HCT116 (cell line): ENCODE data around the gene COG5. TPM values are rescaled to one million over a fixed set of nuclear protein-coding genes. Genes with fewer than 3 reads are reported as not detected.

ENCODE experiments used
- ATAC-seq: fragments of 200-7000 bp; cut with Tn5 transposase; 2 replicates; pipeline ENCODE4 v1.9.1; 2020; ENCODE audit warnings: mild to moderate bottlenecking, moderate library complexity
- BruUV-seq: library from RNA; stranded (reverse); fragments of 400-500 nt; replicated peaks from 2 replicates; lab custom pipeline; 2021; lab: Mats Ljungman, UMichigan
- CTCF ChIA-PET: fragments of 300-600 bp; sonication (Branson Sonifier 250); formaldehyde crosslinking; loops from one replicate; lab custom pipeline; 2021; ENCODE audit warnings: antibody characterized with exemption; lab: Charles Lee
- POLR2A ChIA-PET: fragments of 300-600, 350-600 bp; sonication (Branson Sonifier 250); formaldehyde crosslinking; loops from one replicate; lab custom pipeline; 2021; ENCODE audit warnings: antibody characterized with exemption; lab: Charles Lee
- RAD21 ChIA-PET, 2 experiments: fragments of 300-600 bp; sonication (Branson Sonifier 250); formaldehyde crosslinking; loops; one replicate each; lab custom pipeline; 2023; ENCODE audit warnings: low total read pairs in 2 of 2; ENCODE audit not compliant: uncharacterized antibody in 2 of 2, unreplicated experiment in 2 of 2, low non-redundant PET in 1 of 2; lab: Charles Lee
- DNase-seq: peaks from one replicate; pipeline ENCODE4 v3.0.0-alpha.2; 2010; ENCODE audit warnings: low read depth, low spot score
- H2AFZ ChIP-seq: fragments of 200-600 bp; shearing (Covaris generic), sonication (generic); 2 replicates; pipeline ENCODE4 v1.6.1; 2017; ENCODE audit warnings: low read depth, mixed run types, mixed read lengths, antibody characterized with exemption, low read length; ENCODE audit not compliant: poor library complexity, severe bottlenecking
- H3K27ac ChIP-seq: 2 replicates; pipeline ENCODE4 v1.5.1; 2012; ENCODE audit warnings: low read depth, low read length
- H3K27me3 ChIP-seq: fragments of 200-600 bp; sonication (generic); 2 replicates; pipeline ENCODE4 v1.6.1; 2016; ENCODE audit warnings: mixed run types, low read length, mixed read lengths; ENCODE audit not compliant: insufficient read depth
- H3K36me3 ChIP-seq, 2 experiments: fragments of 200-500 bp in 1 of 2; fragments of 200-600 bp in 1 of 2; sonication (Bioruptor generic) in 1 of 2; sonication (generic) in 1 of 2; 2 replicates each; pipeline versions ENCODE4 v1.5.1 to v1.6.1; 2014 to 2016; ENCODE audit warnings: low read length in 2 of 2, inconsistent platforms in 1 of 2, mixed read lengths in 1 of 2, mixed run types in 1 of 2; ENCODE audit not compliant: insufficient read depth in 2 of 2, control insufficient read depth in 1 of 2
- H3K4me1 ChIP-seq, 2 experiments: fragments of 200-600 bp in 1 of 2; sonication (generic) in 1 of 2; 2 replicates each; pipeline versions ENCODE4 v1.5.1 to v1.6.1; 2012 to 2017; ENCODE audit warnings: low read length in 2 of 2, inconsistent platforms in 1 of 2, mild to moderate bottlenecking in 1 of 2, mixed read lengths in 1 of 2, mixed run types in 1 of 2, moderate library complexity in 1 of 2; ENCODE audit not compliant: insufficient read depth in 2 of 2, control insufficient read depth in 1 of 2
- H3K4me2 ChIP-seq: fragments of 200-600 bp; sonication (generic); 2 replicates; pipeline ENCODE4 v1.6.1; 2017; ENCODE audit warnings: mixed run types, low read length, mixed read lengths
- H3K4me3 ChIP-seq, 2 experiments: fragments of 200-600 bp in 1 of 2; sonication (generic) in 1 of 2; replicated peaks in 1 of 2; 2 replicates each; pipeline ENCODE4 v1.5.1; 2011 to 2016; ENCODE audit warnings: low read length in 2 of 2, control low read depth in 1 of 2, low read depth in 1 of 2, mild to moderate bottlenecking in 1 of 2, mixed read lengths in 1 of 2, mixed run types in 1 of 2
- H3K79me2 ChIP-seq: fragments of 200-600 bp; sonication (generic); 2 replicates; pipeline ENCODE4 v1.6.1; 2017; ENCODE audit warnings: mild to moderate bottlenecking, mixed run types, low read length, moderate library complexity, mixed read lengths; ENCODE audit not compliant: insufficient read depth
- H3K9ac ChIP-seq: fragments of 200-600 bp; sonication (generic); 2 replicates; pipeline ENCODE4 v1.6.1; 2016; ENCODE audit warnings: low read length, mixed read lengths
- H3K9me2 ChIP-seq: fragments of 200-600 bp; sonication (generic), shearing (Covaris generic); 2 replicates; pipeline ENCODE4 v1.6.1; 2017; ENCODE audit warnings: mixed run types, mild to moderate bottlenecking, moderate library complexity; ENCODE audit not compliant: insufficient read depth
- H3K9me3 ChIP-seq, 2 experiments: fragments of 200-500 bp in 1 of 2; fragments of 200-600 bp in 1 of 2; sonication (Bioruptor generic) in 1 of 2; sonication (generic) in 1 of 2; 2 replicates each; pipeline ENCODE4 v1.6.1; 2014 to 2017; ENCODE audit warnings: low read length in 2 of 2, mixed read lengths in 2 of 2, inconsistent platforms in 1 of 2, low read depth in 1 of 2, mild to moderate bottlenecking in 1 of 2, mixed run types in 1 of 2, moderate library complexity in 1 of 2; ENCODE audit not compliant: control insufficient read depth in 1 of 2, insufficient read depth in 1 of 2
- H4K20me1 ChIP-seq: fragments of 200-600 bp; sonication (generic), shearing (Covaris generic); 2 replicates; pipeline ENCODE4 v1.6.1; 2017; ENCODE audit warnings: mixed run types, mild to moderate bottlenecking, moderate library complexity; ENCODE audit not compliant: insufficient read depth
- CBX3 ChIP-seq: IDR thresholded peaks from 2 replicates; pipeline ENCODE4 v1.6.1; 2012; ENCODE audit warnings: low read depth
- EGR1 ChIP-seq: IDR thresholded peaks from 2 replicates; pipeline ENCODE4 v1.6.1; 2012; ENCODE audit warnings: low read depth
- ELF1 ChIP-seq: IDR thresholded peaks from 2 replicates; pipeline ENCODE4 v1.6.1; 2012; ENCODE audit warnings: low read depth, borderline replicate concordance
- EZH2 ChIP-seq: fragments of 200-600 bp; sonication (generic); IDR thresholded peaks from 2 replicates; pipeline ENCODE4 v1.6.1; 2017; ENCODE audit warnings: antibody characterized with exemption, mixed run types
- EZH2phosphoT487 ChIP-seq: fragments of 200-600 bp; IDR thresholded peaks from 2 replicates; pipeline ENCODE4 v1.6.1; 2018; ENCODE audit warnings: antibody characterized with exemption, borderline replicate concordance
- FOSL1 ChIP-seq: IDR thresholded peaks from 2 replicates; pipeline ENCODE4 v1.6.1; 2012; ENCODE audit warnings: low read depth
- JUND ChIP-seq: IDR thresholded peaks from 2 replicates; pipeline ENCODE4 v1.6.1; 2012
- POLR2A ChIP-seq: IDR thresholded peaks from 2 replicates; pipeline ENCODE4 v1.7.0; 2011; ENCODE audit warnings: borderline replicate concordance; ENCODE audit not compliant: insufficient read depth, insufficient read length; ENCODE audit errors: extremely low read depth
- SIN3A ChIP-seq: IDR thresholded peaks from 2 replicates; pipeline ENCODE4 v1.6.1; 2012; ENCODE audit warnings: low read depth
- SP1 ChIP-seq: IDR thresholded peaks from 2 replicates; pipeline ENCODE4 v1.6.1; 2012; ENCODE audit warnings: low read depth
- SRF ChIP-seq: IDR thresholded peaks from 2 replicates; pipeline ENCODE4 v1.6.1; 2012; ENCODE audit warnings: low read depth
- TCF7L2 ChIP-seq: IDR thresholded peaks from 2 replicates; pipeline ENCODE4 v1.7.0; 2011; ENCODE audit warnings: borderline replicate concordance, inconsistent platforms; ENCODE audit not compliant: insufficient read depth, insufficient read length; ENCODE audit errors: extremely low read depth
- ZFX ChIP-seq: fragments of 450-650 bp; IDR thresholded peaks from 2 replicates; pipeline ENCODE4 v1.6.1; 2017
- intact Hi-C: fragments of 100-400 bp; cut with micrococcal nuclease; formaldehyde crosslinking; loops from 2 replicates; pipeline ENCODE4 v1.10.0; 2022
- total RNA-seq: library from RNA; stranded (reverse); gene quantifications from one replicate; pipeline ENCODE4 v1.2.1, GENCODE V29; 2021; ENCODE audit not compliant: unreplicated experiment
- TF ChIP-seq, protein P1 (sequence below): IDR thresholded peaks from 2 replicates; pipeline ENCODE4 v1.6.1; 2012
- TF ChIP-seq, protein P2 (sequence below): IDR thresholded peaks from 2 replicates; pipeline ENCODE4 v1.6.1; 2012; ENCODE audit warnings: low read depth
- TF ChIP-seq, protein P3 (sequence below): IDR thresholded peaks from 2 replicates; pipeline ENCODE4 v1.6.1; 2011; ENCODE audit warnings: mild to moderate bottlenecking, low read length, moderate library complexity; ENCODE audit not compliant: insufficient replicate concordance; ENCODE audit errors: extremely low read depth
- TF ChIP-seq, protein P4 (sequence below): IDR thresholded peaks from 2 replicates; pipeline ENCODE4 v1.6.1; 2012
- TF ChIP-seq, protein P5 (sequence below), 3 experiments: fragments of 200-600 bp in 1 of 3; sonication (generic) in 1 of 3; IDR thresholded peaks in 2 of 3; conservative IDR thresholded peaks in 1 of 3; 2 replicates each; pipeline ENCODE4 v1.5.1; 2012 to 2017; ENCODE audit warnings: low read depth in 2 of 3, low read length in 2 of 3, antibody characterized with exemption in 1 of 3, borderline replicate concordance in 1 of 3, control low read depth in 1 of 3, mild to moderate bottlenecking in 1 of 3, mixed read lengths in 1 of 3, mixed run types in 1 of 3, moderate library complexity in 1 of 3; ENCODE audit not compliant: insufficient read depth in 1 of 3

COG5 gene
- total RNA-seq, 1 experiment from 2014 or later: 30.7 TPM

DNA sequence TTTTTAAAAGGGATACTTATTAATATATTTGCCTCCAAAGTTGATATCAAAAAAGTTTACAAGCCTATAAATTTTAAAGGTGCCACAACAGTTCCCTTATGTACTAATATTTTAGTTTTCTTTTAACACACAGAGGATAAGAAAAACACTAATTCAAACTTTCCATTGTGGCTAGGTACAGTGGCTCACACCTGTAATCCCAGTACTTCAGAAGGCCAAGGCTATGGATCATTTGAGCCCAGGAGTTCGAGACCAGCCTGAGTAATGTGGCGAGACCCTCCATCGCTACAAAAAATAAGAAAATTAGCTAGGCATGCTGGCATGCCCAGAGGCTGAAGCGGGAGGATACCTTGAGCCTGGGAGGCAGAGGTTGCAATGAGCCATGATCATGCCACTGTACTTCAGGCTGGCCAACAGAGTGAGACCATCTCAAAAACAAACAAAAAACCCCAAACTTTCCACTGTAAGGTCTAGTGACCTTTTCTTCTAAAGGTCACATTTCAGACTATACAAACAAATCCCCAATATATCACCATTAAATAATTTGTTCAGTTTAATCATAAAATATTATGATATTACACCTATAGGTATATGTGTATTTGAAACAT is 287.4 kb downstream of the COG5 start:
- intact Hi-C loops: no loop called here
- no peaks in the 10 kb centered on the region for H3K36me3 ChIP-seq
- no peaks in the 10 kb centered on the region for H3K27me3 ChIP-seq
- no peak overlapping the region for H3K4me3 ChIP-seq
- H3K9ac ChIP-seq: no peak overlapping the region
- ATAC-seq (no peak), DNase-seq (no peak)
- no peak overlapping the region for H2AFZ ChIP-seq
- H3K4me2 ChIP-seq: no peak overlapping the region
- no peaks in the 10 kb centered on the region for H4K20me1 ChIP-seq
- H3K79me2 ChIP-seq: no peaks in the 10 kb centered on the region
- no peaks in the 10 kb centered on the region for H3K4me1 ChIP-seq
- CTCF ChIA-PET: no interaction called here
- RAD21 ChIA-PET: no interaction called here
- TF ChIP-seq, protein P1, sequence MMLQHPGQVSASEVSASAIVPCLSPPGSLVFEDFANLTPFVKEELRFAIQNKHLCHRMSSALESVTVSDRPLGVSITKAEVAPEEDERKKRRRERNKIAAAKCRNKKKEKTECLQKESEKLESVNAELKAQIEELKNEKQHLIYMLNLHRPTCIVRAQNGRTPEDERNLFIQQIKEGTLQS: no peak
- TF ChIP-seq ELF1 (no peak), SP1 (no peak), EGR1 (no peak), TCF7L2 (no peak), CBX3 (no peak), EZH2phosphoT487 (no peak), EZH2 (no peak), JUND (no peak), SIN3A (no peak), POLR2A (no peak), SRF (no peak), ZFX (no peak), FOSL1 (no peak)
- TF ChIP-seq, protein P2, sequence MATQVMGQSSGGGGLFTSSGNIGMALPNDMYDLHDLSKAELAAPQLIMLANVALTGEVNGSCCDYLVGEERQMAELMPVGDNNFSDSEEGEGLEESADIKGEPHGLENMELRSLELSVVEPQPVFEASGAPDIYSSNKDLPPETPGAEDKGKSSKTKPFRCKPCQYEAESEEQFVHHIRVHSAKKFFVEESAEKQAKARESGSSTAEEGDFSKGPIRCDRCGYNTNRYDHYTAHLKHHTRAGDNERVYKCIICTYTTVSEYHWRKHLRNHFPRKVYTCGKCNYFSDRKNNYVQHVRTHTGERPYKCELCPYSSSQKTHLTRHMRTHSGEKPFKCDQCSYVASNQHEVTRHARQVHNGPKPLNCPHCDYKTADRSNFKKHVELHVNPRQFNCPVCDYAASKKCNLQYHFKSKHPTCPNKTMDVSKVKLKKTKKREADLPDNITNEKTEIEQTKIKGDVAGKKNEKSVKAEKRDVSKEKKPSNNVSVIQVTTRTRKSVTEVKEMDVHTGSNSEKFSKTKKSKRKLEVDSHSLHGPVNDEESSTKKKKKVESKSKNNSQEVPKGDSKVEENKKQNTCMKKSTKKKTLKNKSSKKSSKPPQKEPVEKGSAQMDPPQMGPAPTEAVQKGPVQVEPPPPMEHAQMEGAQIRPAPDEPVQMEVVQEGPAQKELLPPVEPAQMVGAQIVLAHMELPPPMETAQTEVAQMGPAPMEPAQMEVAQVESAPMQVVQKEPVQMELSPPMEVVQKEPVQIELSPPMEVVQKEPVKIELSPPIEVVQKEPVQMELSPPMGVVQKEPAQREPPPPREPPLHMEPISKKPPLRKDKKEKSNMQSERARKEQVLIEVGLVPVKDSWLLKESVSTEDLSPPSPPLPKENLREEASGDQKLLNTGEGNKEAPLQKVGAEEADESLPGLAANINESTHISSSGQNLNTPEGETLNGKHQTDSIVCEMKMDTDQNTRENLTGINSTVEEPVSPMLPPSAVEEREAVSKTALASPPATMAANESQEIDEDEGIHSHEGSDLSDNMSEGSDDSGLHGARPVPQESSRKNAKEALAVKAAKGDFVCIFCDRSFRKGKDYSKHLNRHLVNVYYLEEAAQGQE: no peak
- TF ChIP-seq, protein P3, sequence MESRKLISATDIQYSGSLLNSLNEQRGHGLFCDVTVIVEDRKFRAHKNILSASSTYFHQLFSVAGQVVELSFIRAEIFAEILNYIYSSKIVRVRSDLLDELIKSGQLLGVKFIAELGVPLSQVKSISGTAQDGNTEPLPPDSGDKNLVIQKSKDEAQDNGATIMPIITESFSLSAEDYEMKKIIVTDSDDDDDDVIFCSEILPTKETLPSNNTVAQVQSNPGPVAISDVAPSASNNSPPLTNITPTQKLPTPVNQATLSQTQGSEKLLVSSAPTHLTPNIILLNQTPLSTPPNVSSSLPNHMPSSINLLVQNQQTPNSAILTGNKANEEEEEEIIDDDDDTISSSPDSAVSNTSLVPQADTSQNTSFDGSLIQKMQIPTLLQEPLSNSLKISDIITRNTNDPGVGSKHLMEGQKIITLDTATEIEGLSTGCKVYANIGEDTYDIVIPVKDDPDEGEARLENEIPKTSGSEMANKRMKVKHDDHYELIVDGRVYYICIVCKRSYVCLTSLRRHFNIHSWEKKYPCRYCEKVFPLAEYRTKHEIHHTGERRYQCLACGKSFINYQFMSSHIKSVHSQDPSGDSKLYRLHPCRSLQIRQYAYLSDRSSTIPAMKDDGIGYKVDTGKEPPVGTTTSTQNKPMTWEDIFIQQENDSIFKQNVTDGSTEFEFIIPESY: no peak
- TF ChIP-seq, protein P4, sequence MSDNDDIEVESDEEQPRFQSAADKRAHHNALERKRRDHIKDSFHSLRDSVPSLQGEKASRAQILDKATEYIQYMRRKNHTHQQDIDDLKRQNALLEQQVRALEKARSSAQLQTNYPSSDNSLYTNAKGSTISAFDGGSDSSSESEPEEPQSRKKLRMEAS: no peak
- TF ChIP-seq, protein P5, sequence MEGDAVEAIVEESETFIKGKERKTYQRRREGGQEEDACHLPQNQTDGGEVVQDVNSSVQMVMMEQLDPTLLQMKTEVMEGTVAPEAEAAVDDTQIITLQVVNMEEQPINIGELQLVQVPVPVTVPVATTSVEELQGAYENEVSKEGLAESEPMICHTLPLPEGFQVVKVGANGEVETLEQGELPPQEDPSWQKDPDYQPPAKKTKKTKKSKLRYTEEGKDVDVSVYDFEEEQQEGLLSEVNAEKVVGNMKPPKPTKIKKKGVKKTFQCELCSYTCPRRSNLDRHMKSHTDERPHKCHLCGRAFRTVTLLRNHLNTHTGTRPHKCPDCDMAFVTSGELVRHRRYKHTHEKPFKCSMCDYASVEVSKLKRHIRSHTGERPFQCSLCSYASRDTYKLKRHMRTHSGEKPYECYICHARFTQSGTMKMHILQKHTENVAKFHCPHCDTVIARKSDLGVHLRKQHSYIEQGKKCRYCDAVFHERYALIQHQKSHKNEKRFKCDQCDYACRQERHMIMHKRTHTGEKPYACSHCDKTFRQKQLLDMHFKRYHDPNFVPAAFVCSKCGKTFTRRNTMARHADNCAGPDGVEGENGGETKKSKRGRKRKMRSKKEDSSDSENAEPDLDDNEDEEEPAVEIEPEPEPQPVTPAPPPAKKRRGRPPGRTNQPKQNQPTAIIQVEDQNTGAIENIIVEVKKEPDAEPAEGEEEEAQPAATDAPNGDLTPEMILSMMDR (IDR thresholded peaks at IDR 0.05 in 2 of 3, conservative IDR thresholded peaks at IDR 0.05 in 1 of 3; ENCODE audit: borderline replicate concordance in 1 of 3, insufficient read depth in 1 of 3, low read depth in 2 of 3, low read length in 2 of 3): no peak
- BruUV-seq: no TSS peak
- POLR2A ChIA-PET: no interaction called here
- H3K9me2 ChIP-seq: no peaks in the 10 kb centered on the region
- no peak overlapping the region for H3K27ac ChIP-seq
- H3K9me3 ChIP-seq: no peaks in the 10 kb centered on the region
